Putamen (tissue), 1 donor: ENCODE results near the gene AKIRIN2.

ENCODE experiments used
- DNase-seq: peaks from one replicate; pipeline ENCODE4 v3.0.0-alpha.2; 2016; ENCODE audit warnings: low spot score

AKIRIN2 gene

GRCh38 chr6:87655824-87656223 is 46.2 kb downstream of the AKIRIN2 start:
- DNase-seq: no peak

- DNase-seq: no peak
Observed at GRCh38 chr6:87654875-87655454, 47.1 kb downstream of the AKIRIN2 start.

GRCh38 chr6:87654122-87654521 is 47.9 kb downstream of the AKIRIN2 start:
- no peak for DNase-seq

- DNase-seq: no peak
Observed at GRCh38 chr6:87653074-87653962, 48.7 kb downstream of the AKIRIN2 start.

- DNase-seq: no peak
Observed at GRCh38 chr6:87645080-87645479, 57.0 kb downstream of the AKIRIN2 start.

GRCh38 chr6:87641065-87641692 is 60.9 kb downstream of the AKIRIN2 start:
- DNase-seq: no peak

GRCh38 chr6:87639373-87639772 is 62.7 kb downstream of the AKIRIN2 start:
- DNase-seq: no peak

GRCh38 chr6:87637106-87637505 is 64.9 kb downstream of the AKIRIN2 start:
- no peak for DNase-seq

GRCh38 chr6:87636315-87636714 is 65.7 kb downstream of the AKIRIN2 start:
- no peak for DNase-seq

- no peak for DNase-seq
Observed at GRCh38 chr6:87633851-87634250, 68.2 kb downstream of the AKIRIN2 start.

- DNase-seq: no peak
Observed at GRCh38 chr6:87630746-87631145, 71.3 kb downstream of the AKIRIN2 start.

GRCh38 chr6:87628881-87629280 is 73.2 kb downstream of the AKIRIN2 start:
- DNase-seq: no peak

GRCh38 chr6:87628424-87628823 is 73.6 kb downstream of the AKIRIN2 start:
- DNase-seq: no peak
